Neural crest cell (in vitro differentiated cells): ENCODE measurements around the gene CHMP1B. TPM values are rescaled to one million over a fixed set of nuclear protein-coding genes. Genes with fewer than 3 reads are reported as not detected.

Source experiments
- DNase-seq: peaks from one replicate; pipeline ENCODE4 v3.0.0; 2021; ENCODE audit warnings: low read depth, mixed read lengths, low spot score
- H3K27ac Mint-ChIP-seq: one replicate; pipeline ENCODE4 v1.8.0; 2021; ENCODE audit warnings: mild to moderate bottlenecking, mixed read lengths; ENCODE audit not compliant: unreplicated experiment
- H3K27me3 Mint-ChIP-seq: 2 replicates; pipeline ENCODE4 v1.8.0; 2021; ENCODE audit warnings: low read depth, mild to moderate bottlenecking, mixed read lengths
- H3K36me3 Mint-ChIP-seq: 2 replicates; pipeline ENCODE4 v1.8.0; 2021; ENCODE audit warnings: low read depth, mild to moderate bottlenecking, mixed read lengths
- H3K4me1 Mint-ChIP-seq: 2 replicates; pipeline ENCODE4 v1.8.0; 2021; ENCODE audit warnings: mixed read lengths
- H3K4me3 Mint-ChIP-seq: one replicate; pipeline ENCODE4 v1.8.0; 2021; ENCODE audit warnings: mild to moderate bottlenecking, mixed read lengths
- H3K9me3 Mint-ChIP-seq: 2 replicates; pipeline ENCODE4 v1.8.0; 2021; ENCODE audit warnings: mixed read lengths
- total RNA-seq: library from RNA; stranded (reverse); gene quantifications from 2 replicates; pipeline ENCODE4 v1.2.1, GENCODE V29; 2021
- TF ChIP-seq, protein P1 (sequence below): fragments of 200-600 bp; sonication (generic); conservative IDR thresholded peaks from 2 replicates; pipeline ENCODE4 v1.5.0; 2021; ENCODE audit warnings: antibody characterized with exemption, mild to moderate bottlenecking

Gene CHMP1B
- total RNA-seq, 1 donor from 2014 or later: 23.7 TPM

- Mint-ChIP-seq H3K36me3 (peaks cover 3% of the 10 kb centered on the region), H3K27me3 (no peaks in the 10 kb centered on the region)
- TF ChIP-seq, protein P1, sequence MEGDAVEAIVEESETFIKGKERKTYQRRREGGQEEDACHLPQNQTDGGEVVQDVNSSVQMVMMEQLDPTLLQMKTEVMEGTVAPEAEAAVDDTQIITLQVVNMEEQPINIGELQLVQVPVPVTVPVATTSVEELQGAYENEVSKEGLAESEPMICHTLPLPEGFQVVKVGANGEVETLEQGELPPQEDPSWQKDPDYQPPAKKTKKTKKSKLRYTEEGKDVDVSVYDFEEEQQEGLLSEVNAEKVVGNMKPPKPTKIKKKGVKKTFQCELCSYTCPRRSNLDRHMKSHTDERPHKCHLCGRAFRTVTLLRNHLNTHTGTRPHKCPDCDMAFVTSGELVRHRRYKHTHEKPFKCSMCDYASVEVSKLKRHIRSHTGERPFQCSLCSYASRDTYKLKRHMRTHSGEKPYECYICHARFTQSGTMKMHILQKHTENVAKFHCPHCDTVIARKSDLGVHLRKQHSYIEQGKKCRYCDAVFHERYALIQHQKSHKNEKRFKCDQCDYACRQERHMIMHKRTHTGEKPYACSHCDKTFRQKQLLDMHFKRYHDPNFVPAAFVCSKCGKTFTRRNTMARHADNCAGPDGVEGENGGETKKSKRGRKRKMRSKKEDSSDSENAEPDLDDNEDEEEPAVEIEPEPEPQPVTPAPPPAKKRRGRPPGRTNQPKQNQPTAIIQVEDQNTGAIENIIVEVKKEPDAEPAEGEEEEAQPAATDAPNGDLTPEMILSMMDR: no peak
Observed at GRCh38 chr18:11834772-11835171, 16.4 kb upstream of the CHMP1B start.

DNA sequence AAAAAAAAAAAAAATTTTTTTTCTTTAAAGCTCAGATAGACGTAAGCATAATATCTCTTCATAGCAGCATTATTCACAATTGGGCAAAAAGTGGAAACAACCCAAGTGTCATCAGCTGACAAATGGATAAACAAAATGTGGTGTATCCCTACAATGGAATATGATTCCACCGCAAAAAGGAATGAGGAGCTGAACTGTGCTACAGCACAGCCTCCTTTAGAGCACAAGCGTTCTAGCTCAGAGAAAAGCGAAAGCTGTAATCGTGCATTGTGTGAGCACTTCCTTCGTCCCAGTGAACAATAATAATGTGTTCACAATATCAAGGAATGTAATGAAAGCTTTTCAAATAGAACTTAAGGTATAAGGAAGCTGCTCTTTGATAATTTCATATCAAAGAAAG, 11.7 kb upstream of the CHMP1B start:
- TF ChIP-seq, protein P1: no peak
- no peak overlapping the region for H3K4me3 Mint-ChIP-seq
- H3K4me1 Mint-ChIP-seq: peaks cover 14% of the 10 kb centered on the region
- no peaks in the 10 kb centered on the region for H3K36me3 Mint-ChIP-seq
- H3K27me3 Mint-ChIP-seq: no peaks in the 10 kb centered on the region
- no peaks in the 10 kb centered on the region for H3K9me3 Mint-ChIP-seq
- no peak for DNase-seq
- H3K27ac Mint-ChIP-seq: no peak overlapping the region

More at GRCh38 chr18:11834772-11835171, 16.4 kb upstream of the CHMP1B start:
- Mint-ChIP-seq H3K9me3 (no peaks in the 10 kb centered on the region), H3K4me3 (no peak overlapping the region), H3K27ac (no peak overlapping the region), H3K4me1 (peaks cover 2% of the 10 kb centered on the region)
- DNase-seq: no peak

- no peak overlapping the region for H3K4me3 Mint-ChIP-seq
- peak overlapping the region; percentile 58 for H3K27ac Mint-ChIP-seq
- TF ChIP-seq, protein P1: no peak
- H3K27me3 Mint-ChIP-seq: no peaks in the 10 kb centered on the region
- peaks cover 14% of the 10 kb centered on the region for H3K4me1 Mint-ChIP-seq
- no peaks in the 10 kb centered on the region for H3K36me3 Mint-ChIP-seq
- no peaks in the 10 kb centered on the region for H3K9me3 Mint-ChIP-seq
- DNase-seq: no peak
Observed at GRCh38 chr18:11840493-11840892, 10.7 kb upstream of the CHMP1B start.

GRCh38 chr18:11842562-11842961, 8.7 kb upstream of the CHMP1B start:
- H3K4me1 Mint-ChIP-seq: peaks cover 14% of the 10 kb centered on the region
- H3K4me3 Mint-ChIP-seq: no peak overlapping the region
- H3K36me3 Mint-ChIP-seq: no peaks in the 10 kb centered on the region
- no peaks in the 10 kb centered on the region for H3K9me3 Mint-ChIP-seq
- TF ChIP-seq, protein P1: no peak
- no peak overlapping the region for H3K27ac Mint-ChIP-seq
- no peak for DNase-seq
- H3K27me3 Mint-ChIP-seq: no peaks in the 10 kb centered on the region

- no peaks in the 10 kb centered on the region for H3K36me3 Mint-ChIP-seq
- H3K4me1 Mint-ChIP-seq: peaks cover 14% of the 10 kb centered on the region
- no peak overlapping the region for H3K4me3 Mint-ChIP-seq
- TF ChIP-seq, protein P1: no peak
- no peaks in the 10 kb centered on the region for H3K9me3 Mint-ChIP-seq
- no peak overlapping the region for H3K27ac Mint-ChIP-seq
- DNase-seq: no peak
- H3K27me3 Mint-ChIP-seq: no peaks in the 10 kb centered on the region
Observed at GRCh38 chr18:11844436-11844835, 6.8 kb upstream of the CHMP1B start.

- Mint-ChIP-seq H3K4me3 (peak overlapping the region; percentile 31), H3K4me1 (peaks cover 13% of the 10 kb centered on the region), H3K27ac (no peak overlapping the region), H3K9me3 (no peaks in the 10 kb centered on the region), H3K27me3 (no peaks in the 10 kb centered on the region), H3K36me3 (no peaks in the 10 kb centered on the region)
- no peak for DNase-seq
- TF ChIP-seq, protein P1: no peak
Observed at GRCh38 chr18:11845654-11846053, 5.6 kb upstream of the CHMP1B start.
